GM12891 (cell line): Measurements from ENCODE around the gene PTGFRN.

Source experiments
- PAX5 ChIP-seq: IDR thresholded peaks from 2 replicates; pipeline ENCODE4 v1.6.1; 2011; ENCODE audit warnings: low read length, moderate library complexity, mild to moderate bottlenecking; ENCODE audit not compliant: insufficient read depth, severe bottlenecking
- POLR2A ChIP-seq: IDR thresholded peaks from 2 replicates; pipeline ENCODE4 v1.6.1; 2011; ENCODE audit warnings: low read depth, low read length, control low read depth
- POLR2AphosphoS5 ChIP-seq: IDR thresholded peaks from 2 replicates; pipeline ENCODE4 v1.6.1; 2011; ENCODE audit warnings: low read depth, low read length, control low read depth

- no peak for TF ChIP-seq PAX5
- TF ChIP-seq POLR2AphosphoS5: no peak
- no peak for TF ChIP-seq POLR2A
These were observed 4.2 kb downstream of the PTGFRN start for GRCh38 chr1:116913941-116914340.
